Raji (cell line): ENCODE data around the gene TMEM273.

Experiments
- POLR2A ChIP-seq: IDR thresholded peaks from 2 replicates; pipeline ENCODE4 v1.6.1; 2011; ENCODE audit warnings: low read depth, low read length, control low read depth; ENCODE audit not compliant: insufficient read depth

Gene TMEM273

GRCh38 chr10:49151025-49151445 lies 37.2 kb downstream of the TMEM273 start:
- TF ChIP-seq POLR2A: no peak

- TF ChIP-seq POLR2A: no peak
These were observed 37.8 kb downstream of the TMEM273 start for GRCh38 chr10:49150426-49150825.

- no peak for TF ChIP-seq POLR2A
These were observed 38.3 kb downstream of the TMEM273 start for GRCh38 chr10:49149881-49150280.

DNA sequence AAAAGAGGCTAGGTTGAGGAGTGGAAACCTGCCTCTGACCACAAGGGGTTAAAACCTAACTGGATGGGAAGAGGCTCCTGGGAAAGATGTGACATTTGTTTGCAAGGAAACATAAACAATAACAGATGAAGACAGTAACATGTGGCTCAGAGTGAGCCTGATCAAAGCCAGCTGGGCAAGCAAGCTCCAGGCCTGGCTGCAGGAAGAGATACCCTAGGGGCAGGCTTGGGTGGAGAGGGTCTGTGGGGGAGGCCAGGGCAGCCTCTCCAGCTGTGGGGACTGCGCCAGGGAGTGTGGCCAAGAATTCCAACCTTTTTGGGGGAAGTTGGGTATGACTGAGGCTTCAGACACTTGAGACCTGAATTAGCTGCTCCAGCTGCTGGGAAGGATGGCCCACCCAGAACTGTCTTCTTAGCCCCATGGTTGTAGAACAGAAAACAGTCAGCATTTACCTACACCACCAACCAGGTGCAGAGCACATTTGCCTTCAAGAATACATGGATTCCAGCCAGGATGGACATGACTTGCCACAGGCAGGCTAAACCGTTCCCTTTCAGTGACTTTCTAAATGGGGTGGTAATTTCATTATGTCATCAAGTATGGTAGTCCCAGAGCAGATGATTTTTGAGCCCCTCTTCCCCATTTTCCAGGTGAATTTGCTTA lies 44.0 kb downstream of the TMEM273 start:
- no peak for TF ChIP-seq POLR2A

DNA sequence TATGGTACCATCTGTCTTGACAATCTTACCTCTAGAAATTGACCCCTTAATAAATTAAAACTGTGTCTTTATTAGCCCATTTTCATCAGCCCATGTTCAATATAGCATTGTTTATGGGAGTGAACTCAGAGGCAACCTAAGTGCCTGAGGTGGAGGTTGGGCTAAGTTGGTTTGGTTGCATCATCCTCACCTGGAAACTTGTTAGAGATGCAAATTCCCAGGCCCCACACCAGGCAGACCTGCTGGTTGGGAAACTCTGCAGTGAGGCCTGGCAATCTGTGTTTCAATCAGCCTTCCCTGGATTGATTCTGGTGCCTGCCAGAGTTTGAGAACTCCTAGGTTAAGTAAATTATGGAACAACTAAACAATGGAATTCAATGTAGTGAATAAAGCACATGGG lies 44.9 kb downstream of the TMEM273 start:
- TF ChIP-seq POLR2A: no peak

DNA sequence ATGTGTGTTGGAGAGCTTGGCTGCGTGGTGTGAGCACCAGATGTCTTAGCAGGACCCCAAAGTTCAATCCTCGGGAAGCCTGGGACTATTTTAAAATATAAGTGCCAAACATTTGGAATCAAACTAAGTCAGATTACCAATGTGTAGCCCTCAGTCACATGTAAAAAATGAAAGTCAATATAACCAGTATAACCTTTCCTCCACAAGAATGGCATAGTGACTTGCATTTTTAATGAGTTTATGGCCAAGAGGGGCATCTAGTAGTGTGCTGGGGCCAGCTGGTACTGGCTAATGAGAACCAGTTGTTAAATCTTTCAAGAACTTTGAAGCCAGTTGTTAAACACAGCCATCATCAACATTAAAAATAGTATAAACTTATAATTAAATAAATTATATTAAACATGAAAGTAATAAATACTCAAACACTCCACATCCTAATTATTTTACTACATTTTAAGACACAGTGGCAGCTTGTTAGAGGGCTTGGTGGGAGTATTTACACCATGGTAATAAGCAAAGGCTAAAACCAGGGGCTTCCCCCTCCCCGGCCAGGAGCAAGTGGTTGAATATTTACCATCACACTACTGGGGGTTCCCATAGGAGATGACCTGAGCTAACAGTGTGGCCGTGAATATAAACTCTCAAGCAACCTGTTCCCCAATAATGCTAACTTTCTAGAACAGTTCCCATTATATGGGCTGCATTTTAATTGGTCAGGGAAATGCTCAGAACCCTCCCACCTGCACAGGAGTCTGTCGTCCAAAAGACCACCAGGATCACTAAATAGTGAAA lies 46.5 kb downstream of the TMEM273 start:
- no peak for TF ChIP-seq POLR2A

- no peak for TF ChIP-seq POLR2A
These were observed 47.6 kb downstream of the TMEM273 start for GRCh38 chr10:49140304-49141177.

DNA sequence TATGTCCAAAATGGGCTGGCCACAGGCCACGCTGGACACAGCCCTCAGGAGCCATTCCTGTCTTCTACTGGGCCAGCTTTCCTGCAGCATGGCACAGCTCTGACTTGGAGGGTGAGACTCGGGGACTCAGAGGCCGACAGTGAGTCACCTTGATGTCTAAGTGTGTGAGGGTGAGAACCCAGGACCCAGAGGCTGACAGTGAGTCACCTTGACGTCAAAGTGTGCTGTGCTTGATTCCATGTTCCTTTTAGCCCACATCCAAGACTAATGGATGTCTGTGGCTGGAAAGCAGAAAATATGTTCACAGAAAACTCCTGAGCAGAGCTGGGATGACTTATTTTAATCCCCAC lies 48.4 kb downstream of the TMEM273 start:
- TF ChIP-seq POLR2A: no peak

DNA sequence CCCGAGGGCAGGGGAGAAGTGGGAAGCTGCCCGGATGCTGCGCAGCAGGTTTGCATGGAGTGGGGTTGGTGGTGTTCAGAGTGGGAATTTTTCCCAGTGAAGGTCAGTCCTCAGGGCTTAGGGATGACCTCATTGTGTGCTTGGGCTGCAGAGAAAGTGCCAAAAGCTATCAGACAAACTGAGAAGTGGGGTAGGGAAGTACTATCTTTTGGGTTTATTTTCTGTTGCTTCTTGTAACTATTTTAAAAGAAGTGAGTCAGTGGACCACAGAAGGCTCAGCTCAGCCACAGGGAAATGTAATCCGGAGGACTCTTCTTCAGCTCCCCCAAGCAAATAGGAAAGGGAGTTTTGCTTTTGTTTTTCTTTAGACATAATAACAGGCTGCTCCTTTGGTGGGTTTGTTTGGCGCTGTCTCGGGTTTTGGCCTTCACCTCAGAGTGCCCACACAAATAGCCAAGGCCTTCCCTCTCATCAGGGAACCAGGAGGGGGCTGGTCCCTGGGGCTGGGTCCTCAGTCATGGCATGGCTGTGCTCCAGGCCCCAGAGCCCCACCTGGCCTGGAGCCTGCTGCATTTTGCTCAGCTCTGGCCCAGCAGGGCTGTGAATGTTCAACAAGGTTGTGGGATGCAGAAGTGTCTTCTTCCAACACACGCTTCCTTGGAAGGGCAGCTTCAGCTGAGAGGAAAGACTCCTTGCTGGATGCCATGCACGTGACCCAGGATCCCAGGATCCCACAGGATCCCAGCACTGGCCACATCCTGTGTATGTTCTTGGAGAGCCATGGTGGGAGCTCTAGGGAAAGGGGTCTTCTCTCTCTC lies 49.0 kb downstream of the TMEM273 start:
- TF ChIP-seq POLR2A: no peak

GRCh38 chr10:49138361-49138891 lies 49.8 kb downstream of the TMEM273 start:
- no peak for TF ChIP-seq POLR2A

DNA sequence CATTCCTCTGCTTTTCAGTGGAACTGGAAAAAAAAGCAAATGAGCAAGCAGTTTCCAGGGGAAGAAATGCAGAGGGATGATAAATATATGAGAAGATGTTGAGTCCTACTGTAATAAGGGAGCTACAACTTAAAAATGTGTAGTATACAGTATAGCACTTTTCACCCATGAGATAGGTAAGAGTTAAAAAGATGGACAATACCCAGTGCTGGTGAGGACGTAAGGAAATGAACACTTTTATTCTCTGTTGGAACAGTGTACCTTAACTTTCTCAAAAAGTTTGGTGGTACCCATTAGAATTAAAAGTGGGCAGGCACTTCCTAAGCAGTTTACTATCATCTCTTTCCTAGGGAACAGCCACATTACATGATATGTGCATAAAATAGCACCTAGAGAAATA lies 51.7 kb downstream of the TMEM273 start:
- TF ChIP-seq POLR2A: no peak

GRCh38 chr10:49135575-49136313 lies 52.4 kb downstream of the TMEM273 start:
- TF ChIP-seq POLR2A: 0 out of 2 replicates have a peak, but pooled peaks have one; percentile 45

DNA sequence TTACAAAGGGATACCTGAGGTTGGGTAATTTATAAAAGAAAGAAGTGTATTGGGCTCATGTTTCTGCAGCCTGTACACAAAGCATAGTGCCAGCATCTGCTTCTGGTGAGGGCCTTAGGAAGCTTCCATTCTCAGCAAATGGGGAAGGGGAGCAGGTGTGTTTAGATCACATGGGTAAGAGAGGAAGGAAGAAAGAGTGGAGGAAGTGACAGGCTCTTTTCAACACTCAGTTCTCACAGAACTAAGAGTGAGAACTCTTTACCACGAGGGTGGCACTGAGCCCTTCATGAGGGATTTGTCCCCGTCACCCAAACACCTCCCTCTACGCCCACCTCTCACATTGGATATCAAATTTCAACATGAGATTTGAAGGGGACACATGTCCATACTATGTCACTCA lies 53.9 kb downstream of the TMEM273 start:
- no peak for TF ChIP-seq POLR2A

DNA sequence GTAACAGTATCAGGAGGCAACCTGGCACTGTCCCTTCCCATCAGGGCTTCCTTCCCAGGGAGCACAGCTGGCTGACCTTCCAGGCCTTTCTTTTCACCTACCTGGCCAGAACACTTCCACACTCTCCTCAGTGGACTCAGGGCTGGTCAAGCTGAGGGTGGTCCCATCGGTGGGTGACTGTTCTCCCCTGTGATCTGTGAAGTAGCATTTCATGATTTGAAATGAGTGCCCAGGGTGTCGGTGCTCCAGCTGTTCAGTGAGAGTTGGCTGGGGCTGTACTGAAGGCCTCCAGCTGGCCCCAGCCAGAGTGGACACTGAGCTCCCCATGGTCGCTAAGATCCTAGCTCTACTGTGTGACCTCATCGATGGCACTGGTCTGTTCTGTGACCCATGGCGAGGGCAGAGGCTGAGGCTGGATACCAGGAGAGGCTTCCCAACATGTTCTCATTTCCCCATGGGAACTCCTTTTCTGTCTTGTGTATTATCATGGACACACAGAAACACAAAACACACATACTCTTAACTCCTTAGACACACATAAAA lies 54.4 kb downstream of the TMEM273 start, which contains the start of gene FAM170B:
Gene FAM170B (minus strand): TSS at position 316 of the 543 bp plus-strand sequence. CDS start 103 bp downstream, at position 213.
- TF ChIP-seq POLR2A: no peak
